K562 (cell line): ENCODE measurements around the gene DPEP1.

ENCODE experiments used
- TF ChIP-seq, protein P1 (sequence below), 3 experiments: IDR thresholded peaks in 2 of 3; conservative IDR thresholded peaks in 1 of 3; 2 replicates each; pipeline ENCODE4 v1.5.1; 2011 to 2012; ENCODE audit warnings: low read length in 3 of 3, mild to moderate bottlenecking in 3 of 3, control low read depth in 2 of 3, improper control_type of control experiment in 1 of 3, inconsistent platforms in 1 of 3, low read depth in 1 of 3, mixed read lengths in 1 of 3, moderate library complexity in 1 of 3; ENCODE audit not compliant: insufficient read depth in 2 of 3
- TF ChIP-seq, protein P2 (sequence below): fragments of 150-350 bp; IDR thresholded peaks from 2 replicates; pipeline ENCODE4 v1.6.1; 2014; ENCODE audit warnings: low read depth, mild to moderate bottlenecking, low read length, borderline replicate concordance

DNA sequence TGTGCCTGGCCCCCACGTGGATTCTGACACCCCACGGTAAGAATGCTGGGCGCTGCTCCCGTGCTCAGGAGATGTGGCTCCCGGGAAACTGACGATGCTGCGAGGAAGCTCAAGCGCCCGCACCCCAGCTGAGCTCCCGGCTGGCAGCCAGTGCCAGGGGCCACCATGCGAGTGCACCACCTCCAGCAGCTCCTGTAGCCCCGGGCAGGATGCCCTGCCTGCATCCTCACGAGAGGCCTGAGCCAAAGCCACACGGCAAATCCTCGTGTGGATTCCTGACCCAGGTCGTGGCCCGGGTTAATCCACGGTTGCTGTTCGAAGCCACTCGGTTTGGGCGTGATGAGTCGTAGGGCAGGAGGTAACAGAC is 11.6 kb upstream of the DPEP1 start:
- TF ChIP-seq, protein P1, sequence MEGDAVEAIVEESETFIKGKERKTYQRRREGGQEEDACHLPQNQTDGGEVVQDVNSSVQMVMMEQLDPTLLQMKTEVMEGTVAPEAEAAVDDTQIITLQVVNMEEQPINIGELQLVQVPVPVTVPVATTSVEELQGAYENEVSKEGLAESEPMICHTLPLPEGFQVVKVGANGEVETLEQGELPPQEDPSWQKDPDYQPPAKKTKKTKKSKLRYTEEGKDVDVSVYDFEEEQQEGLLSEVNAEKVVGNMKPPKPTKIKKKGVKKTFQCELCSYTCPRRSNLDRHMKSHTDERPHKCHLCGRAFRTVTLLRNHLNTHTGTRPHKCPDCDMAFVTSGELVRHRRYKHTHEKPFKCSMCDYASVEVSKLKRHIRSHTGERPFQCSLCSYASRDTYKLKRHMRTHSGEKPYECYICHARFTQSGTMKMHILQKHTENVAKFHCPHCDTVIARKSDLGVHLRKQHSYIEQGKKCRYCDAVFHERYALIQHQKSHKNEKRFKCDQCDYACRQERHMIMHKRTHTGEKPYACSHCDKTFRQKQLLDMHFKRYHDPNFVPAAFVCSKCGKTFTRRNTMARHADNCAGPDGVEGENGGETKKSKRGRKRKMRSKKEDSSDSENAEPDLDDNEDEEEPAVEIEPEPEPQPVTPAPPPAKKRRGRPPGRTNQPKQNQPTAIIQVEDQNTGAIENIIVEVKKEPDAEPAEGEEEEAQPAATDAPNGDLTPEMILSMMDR (IDR thresholded peaks at IDR 0.05 in 2 of 3, conservative IDR thresholded peaks at IDR 0.05 in 1 of 3; ENCODE audit: insufficient read depth in 2 of 3, low read depth in 1 of 3, low read length in 3 of 3) = no peak
- TF ChIP-seq, protein P2, sequence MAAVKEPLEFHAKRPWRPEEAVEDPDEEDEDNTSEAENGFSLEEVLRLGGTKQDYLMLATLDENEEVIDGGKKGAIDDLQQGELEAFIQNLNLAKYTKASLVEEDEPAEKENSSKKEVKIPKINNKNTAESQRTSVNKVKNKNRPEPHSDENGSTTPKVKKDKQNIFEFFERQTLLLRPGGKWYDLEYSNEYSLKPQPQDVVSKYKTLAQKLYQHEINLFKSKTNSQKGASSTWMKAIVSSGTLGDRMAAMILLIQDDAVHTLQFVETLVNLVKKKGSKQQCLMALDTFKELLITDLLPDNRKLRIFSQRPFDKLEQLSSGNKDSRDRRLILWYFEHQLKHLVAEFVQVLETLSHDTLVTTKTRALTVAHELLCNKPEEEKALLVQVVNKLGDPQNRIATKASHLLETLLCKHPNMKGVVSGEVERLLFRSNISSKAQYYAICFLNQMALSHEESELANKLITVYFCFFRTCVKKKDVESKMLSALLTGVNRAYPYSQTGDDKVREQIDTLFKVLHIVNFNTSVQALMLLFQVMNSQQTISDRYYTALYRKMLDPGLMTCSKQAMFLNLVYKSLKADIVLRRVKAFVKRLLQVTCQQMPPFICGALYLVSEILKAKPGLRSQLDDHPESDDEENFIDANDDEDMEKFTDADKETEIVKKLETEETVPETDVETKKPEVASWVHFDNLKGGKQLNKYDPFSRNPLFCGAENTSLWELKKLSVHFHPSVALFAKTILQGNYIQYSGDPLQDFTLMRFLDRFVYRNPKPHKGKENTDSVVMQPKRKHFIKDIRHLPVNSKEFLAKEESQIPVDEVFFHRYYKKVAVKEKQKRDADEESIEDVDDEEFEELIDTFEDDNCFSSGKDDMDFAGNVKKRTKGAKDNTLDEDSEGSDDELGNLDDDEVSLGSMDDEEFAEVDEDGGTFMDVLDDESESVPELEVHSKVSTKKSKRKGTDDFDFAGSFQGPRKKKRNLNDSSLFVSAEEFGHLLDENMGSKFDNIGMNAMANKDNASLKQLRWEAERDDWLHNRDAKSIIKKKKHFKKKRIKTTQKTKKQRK = no peak
